GM13976 (cell line): Measurements from ENCODE around the gene KCNMB1.

Source experiments
- DNase-seq: peaks from one replicate; pipeline ENCODE4 v3.0.0; 2012; ENCODE audit warnings: low spot score
- in situ Hi-C: fragments of 300-500 bp; cut with MboI; formaldehyde crosslinking; loops from one replicate; pipeline ENCODE4 v1.12.0; 2022; ENCODE audit warnings: low sequenced_read_pairs, mixed read lengths, inconsistent platforms; ENCODE audit not compliant: unreplicated experiment
- TF ChIP-seq, protein P1 (sequence below): IDR thresholded peaks from 2 replicates; pipeline ENCODE4 v1.5.1; 2012; ENCODE audit warnings: borderline replicate concordance, mild to moderate bottlenecking; ENCODE audit not compliant: insufficient read depth; ENCODE audit errors: extremely low read depth, missing control alignments, control extremely low read depth

KCNMB1 gene

DNA sequence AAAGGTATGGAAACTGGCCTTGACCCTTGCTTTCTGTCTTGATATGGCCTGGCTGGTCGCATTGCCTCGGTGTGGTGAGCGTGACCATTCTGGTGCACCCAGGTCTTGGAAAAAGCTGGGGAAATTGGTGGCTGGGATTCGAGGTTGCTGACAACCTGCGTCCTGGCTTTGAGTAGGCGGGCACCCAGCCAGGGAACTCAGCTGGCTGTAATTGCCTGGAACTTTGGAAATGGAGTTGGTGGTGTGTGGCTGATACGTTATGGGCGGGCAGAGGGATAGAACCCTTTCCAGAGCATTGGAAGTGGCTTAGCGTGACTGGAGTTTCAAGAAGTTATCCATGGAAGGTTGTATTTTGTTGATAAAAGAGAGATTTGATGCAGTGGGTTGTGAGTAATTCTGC, 35.2 kb downstream of the KCNMB1 start:
- TF ChIP-seq, protein P1, sequence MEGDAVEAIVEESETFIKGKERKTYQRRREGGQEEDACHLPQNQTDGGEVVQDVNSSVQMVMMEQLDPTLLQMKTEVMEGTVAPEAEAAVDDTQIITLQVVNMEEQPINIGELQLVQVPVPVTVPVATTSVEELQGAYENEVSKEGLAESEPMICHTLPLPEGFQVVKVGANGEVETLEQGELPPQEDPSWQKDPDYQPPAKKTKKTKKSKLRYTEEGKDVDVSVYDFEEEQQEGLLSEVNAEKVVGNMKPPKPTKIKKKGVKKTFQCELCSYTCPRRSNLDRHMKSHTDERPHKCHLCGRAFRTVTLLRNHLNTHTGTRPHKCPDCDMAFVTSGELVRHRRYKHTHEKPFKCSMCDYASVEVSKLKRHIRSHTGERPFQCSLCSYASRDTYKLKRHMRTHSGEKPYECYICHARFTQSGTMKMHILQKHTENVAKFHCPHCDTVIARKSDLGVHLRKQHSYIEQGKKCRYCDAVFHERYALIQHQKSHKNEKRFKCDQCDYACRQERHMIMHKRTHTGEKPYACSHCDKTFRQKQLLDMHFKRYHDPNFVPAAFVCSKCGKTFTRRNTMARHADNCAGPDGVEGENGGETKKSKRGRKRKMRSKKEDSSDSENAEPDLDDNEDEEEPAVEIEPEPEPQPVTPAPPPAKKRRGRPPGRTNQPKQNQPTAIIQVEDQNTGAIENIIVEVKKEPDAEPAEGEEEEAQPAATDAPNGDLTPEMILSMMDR = no peak
- in situ Hi-C loops = no loop called here
- DNase-seq = no peak

DNA sequence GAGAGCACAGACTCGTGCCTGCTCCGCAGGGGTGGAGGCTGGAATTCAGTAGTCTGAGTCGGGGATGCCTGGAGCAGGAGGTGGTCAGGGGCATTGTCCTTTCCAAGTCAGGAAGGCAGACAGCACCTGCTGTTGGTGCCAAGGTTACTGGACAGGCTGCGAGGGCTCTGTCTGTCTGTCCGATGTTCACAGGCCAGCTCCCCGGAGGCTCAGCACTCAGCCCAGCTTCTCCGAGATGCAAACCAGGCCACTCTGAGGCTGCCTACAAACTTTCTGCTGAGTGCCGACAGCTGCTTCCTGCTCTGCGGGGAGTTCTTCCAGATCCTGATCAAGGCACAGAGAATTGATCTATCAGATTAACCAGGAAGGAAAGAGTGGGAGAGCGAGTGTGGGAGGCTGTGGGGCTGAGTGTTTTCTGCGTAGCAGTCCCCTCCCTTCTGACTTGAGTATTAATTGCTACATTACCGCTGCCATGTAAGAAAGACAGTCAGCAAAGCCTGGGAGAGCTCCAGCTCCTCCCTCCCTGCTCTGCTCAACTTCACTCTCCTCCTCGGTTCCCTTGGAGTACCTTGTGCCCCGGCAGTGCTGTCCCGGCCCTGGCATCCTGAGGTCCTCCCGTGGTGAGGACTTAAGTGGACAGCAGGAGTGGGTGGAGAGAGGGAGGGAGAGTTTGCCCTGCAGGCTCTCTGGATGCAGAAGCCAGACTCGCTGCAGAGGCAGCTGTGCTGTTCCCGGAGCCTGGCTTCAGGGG, 36.0 kb downstream of the KCNMB1 start:
- no peak for DNase-seq
- in situ Hi-C loops = no loop called here
- TF ChIP-seq, protein P1 = no peak

DNA sequence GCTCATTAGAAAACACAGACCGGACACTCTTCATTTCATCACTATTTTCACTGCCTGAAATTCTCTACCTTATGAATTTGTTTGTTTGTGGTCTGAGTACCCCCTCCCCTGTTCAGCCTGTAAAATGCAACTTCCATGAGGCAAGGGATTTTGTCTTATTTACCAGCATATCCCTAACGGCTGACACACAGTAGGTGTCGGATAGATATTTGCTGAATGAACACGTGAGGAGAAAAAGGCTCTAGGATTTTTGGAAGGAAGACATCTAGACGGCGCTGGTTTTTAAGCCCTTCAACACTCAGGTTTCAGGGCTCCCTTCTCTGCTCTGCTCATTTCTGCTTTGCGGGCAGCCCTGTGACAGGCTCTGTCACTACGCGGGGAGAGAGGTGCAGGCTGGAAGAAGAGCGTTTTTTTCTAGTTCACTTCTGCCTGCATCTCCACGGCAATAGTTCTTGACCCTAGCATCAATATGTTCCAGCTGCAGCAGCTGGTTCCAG, 41.0 kb downstream of the KCNMB1 start:
- TF ChIP-seq, protein P1 = no peak
- in situ Hi-C loops = no loop called here
- DNase-seq = no peak

DNA sequence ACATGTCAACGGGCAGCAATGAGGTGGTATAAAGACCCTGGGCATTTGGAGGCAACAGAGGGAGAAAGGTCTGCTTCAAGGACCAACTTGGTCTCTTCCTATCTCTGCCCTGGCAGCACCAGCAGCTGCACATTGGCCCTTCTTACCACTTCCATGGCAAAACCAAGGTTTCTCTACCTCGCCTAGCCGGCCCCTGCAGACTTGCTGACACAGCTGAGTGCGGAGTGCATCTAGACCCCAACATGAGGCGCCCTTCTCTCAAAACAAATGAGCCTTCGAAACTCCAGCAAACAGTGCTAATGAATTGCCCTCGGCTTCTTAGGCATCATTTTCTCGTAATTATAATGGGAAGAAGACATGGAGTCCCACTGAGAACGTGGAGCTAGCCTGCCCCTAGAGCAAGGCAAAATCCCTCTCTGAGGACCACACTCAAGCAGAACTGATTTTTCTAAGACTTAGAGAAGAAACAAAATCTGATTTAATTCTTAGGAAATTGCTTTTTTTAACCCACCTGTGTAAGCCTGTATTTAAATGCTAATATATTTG, 42.1 kb downstream of the KCNMB1 start:
- TF ChIP-seq, protein P1 = no peak
- no peak for DNase-seq
- in situ Hi-C loops = no loop called here

DNA sequence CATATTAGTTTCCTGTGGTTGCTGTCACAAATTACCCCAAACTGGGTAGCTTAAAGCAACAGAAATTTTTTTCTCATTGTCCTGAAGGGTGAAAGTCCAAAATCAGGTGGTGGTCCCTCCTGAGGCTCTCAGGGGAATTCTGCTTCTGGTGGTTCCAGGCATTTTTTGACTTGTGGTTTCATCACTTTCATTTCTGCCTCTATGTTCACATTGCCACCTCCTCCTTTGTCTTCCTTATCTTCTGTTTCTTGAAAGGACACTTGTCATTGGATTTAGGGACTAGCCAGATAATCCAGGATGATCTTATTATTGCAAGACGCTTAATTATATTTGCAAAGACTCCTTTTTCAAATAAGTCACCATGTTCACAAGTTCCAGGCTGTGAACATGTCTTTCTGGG, 43.2 kb downstream of the KCNMB1 start:
- DNase-seq = no peak

DNA sequence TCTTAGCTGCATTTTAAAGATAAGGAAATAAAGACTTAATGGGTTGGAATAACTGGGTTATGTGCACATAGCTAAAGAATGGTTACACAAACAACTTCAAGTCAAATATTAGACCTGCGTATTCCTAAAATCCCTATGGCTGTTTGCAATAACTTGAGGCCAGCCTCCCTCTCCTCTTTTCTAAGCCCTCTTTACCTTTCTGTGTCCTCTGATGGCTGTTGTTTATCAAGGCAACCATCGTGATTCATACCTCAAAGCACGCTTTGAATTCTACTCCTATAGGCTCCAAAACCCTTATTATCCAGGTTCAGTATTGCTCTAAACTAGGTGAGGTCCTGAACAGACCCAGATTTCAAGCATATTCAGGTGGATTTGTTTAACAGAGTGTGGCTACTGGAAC, 46.0 kb downstream of the KCNMB1 start:
- DNase-seq = no peak
- in situ Hi-C loops = no loop called here
- TF ChIP-seq, protein P1 = no peak

More for the DNA sequence above, 43.2 kb downstream of the KCNMB1 start:
- TF ChIP-seq, protein P1 = no peak
- in situ Hi-C loops = no loop called here
